ENCODE measurements around the gene ZNF66.
"Not testable (repeated sequence)": the region's sequence is repeated elsewhere in the genome, so short reads cannot be mapped to it uniquely, and the experiment has no call there.

ZNF66 gene

GRCh38 chr19:20776083-20777076 is at the start of gene ZNF66:
Gene ZNF66 (plus strand): TSS chr19:20776304. CDS start chr19:20776448, 144 bp downstream.
- peak; percentile 99 for DNase-seq (ENCODE audit: low spot score)

GRCh38 chr19:20750169-20750568 is 25.9 kb upstream of the ZNF66 start:
- not testable (repeated sequence) for DNase-seq (ENCODE audit: low spot score)

- not testable (repeated sequence) for DNase-seq (ENCODE audit: low spot score)
Measured at GRCh38 chr19:20752291-20752690, 23.8 kb upstream of the ZNF66 start.

- not testable (repeated sequence) for DNase-seq (ENCODE audit: low spot score)
Measured at GRCh38 chr19:20769225-20769736, 6.8 kb upstream of the ZNF66 start.

- no peak for DNase-seq (ENCODE audit: low spot score)
Measured at GRCh38 chr19:20787786-20788185, 11.7 kb downstream of the ZNF66 start.

- DNase-seq (ENCODE audit: low spot score): no peak
Measured at GRCh38 chr19:20791806-20792205, 15.7 kb downstream of the ZNF66 start.

- not testable (repeated sequence) for DNase-seq (ENCODE audit: low spot score)
Measured at GRCh38 chr19:20806311-20807262, 30.5 kb downstream of the ZNF66 start.

- DNase-seq (ENCODE audit: low spot score): no peak
Measured at GRCh38 chr19:20840371-20840770, 64.3 kb downstream of the ZNF66 start.
